ENCODE data around the gene TRIP13. TPM values are rescaled to one million over a fixed set of nuclear protein-coding genes. Genes with fewer than 3 reads are reported as not detected.

TRIP13 gene
- total RNA-seq, 1 experiment from 2014 or later: 42.6 TPM

DNA sequence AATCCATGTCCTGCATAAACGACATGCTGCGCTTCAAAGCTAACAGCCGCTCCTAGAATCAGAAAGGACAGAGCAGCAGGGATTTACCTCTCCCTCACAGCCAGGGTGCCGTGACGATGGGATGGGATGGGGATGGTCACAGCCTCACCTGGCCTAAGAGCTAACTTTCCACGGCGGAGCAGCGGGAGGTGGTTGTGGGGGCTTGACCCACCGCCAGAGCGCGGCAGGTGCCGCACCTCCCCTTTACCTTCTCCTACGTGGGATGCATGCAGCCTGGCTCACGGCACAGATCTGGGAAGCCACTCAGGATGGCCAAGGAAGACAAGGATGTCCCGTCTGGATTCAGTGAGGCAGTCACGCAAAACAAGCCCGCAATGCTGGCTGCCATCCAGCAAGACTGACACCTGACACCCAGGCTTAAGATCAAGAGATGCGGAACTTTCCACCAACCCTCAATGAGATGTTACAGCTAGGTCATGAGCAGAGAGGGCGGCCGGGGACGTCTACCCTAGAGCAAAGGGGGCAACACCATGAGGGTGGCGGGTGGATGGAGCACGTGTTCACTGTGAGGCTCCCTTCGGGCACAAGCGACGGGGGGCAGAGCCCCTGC, 5.9 kb upstream of the TRIP13 start:
- Histone ChIP-seq H4K5ac (ENCODE audit: insufficient read length, low read depth, low read length) (no peak overlapping the region), H4K91ac (ENCODE audit: insufficient read length, low read depth, low read length) (no peak overlapping the region), H3K4me1 (ENCODE audit: insufficient read depth, low read length) (no peaks in the 10 kb centered on the region), H3K23me2 (ENCODE audit: insufficient read length, low read depth, low read length, poor library complexity, severe bottlenecking) (peaks cover 2% of the 10 kb centered on the region), H2BK5ac (ENCODE audit: insufficient read length, low read length) (no peak overlapping the region), H3K56ac (ENCODE audit: insufficient read length, low read depth, low read length) (no peak overlapping the region), H2BK120ac (ENCODE audit: low read depth, low read length, poor library complexity, severe bottlenecking) (no peak overlapping the region), H3T11ph (ENCODE audit: low read length) (no peak overlapping the region), H3K23ac (ENCODE audit: insufficient read length, low read depth, low read length) (no peak overlapping the region), H2AK5ac (ENCODE audit: insufficient read length, low read length) (no peak overlapping the region), H3K27me3 (ENCODE audit: insufficient read depth, low read length) (no peaks in the 10 kb centered on the region), H3K79me2 (ENCODE audit: insufficient read depth, low read length) (peaks cover 26% of the 10 kb centered on the region; the same call in 1 of the 2 replicates), H3K9me3 (ENCODE audit: control insufficient read depth, low read depth, low read length) (no peaks in the 10 kb centered on the region), H3K14ac (ENCODE audit: insufficient read depth, low read length) (no peak overlapping the region), H2AFZ (ENCODE audit: low read length) (no peak overlapping the region), H4K8ac (replicated peaks; ENCODE audit: insufficient read length, low read depth, low read length) (no peak overlapping the region), H3K79me1 (ENCODE audit: insufficient read depth, low read depth, low read length, poor library complexity, severe bottlenecking) (peaks cover 10% of the 10 kb centered on the region), H3K18ac (ENCODE audit: insufficient read length, low read depth, low read length) (no peak overlapping the region), H3K4ac (ENCODE audit: low read depth, low read length) (no peak overlapping the region), H4K20me1 (ENCODE audit: control insufficient read depth, insufficient read depth, insufficient read length) (peaks cover 5% of the 10 kb centered on the region), H3K9ac (ENCODE audit: extremely low read depth, insufficient read length, low read length) (no peak overlapping the region), H2BK15ac (ENCODE audit: low read depth, low read length) (no peak overlapping the region), H3K27ac (ENCODE audit: insufficient read length, low read depth, low read length) (no peak overlapping the region), H2BK12ac (ENCODE audit: insufficient read length, low read depth, low read length) (no peak overlapping the region), H2BK20ac (ENCODE audit: low read depth, low read length, poor library complexity, severe bottlenecking) (no peak overlapping the region), H3K4me2 (ENCODE audit: insufficient read depth, insufficient read length, low read length) (no peak overlapping the region)
- Mint-ChIP-seq H3K27me3 (ENCODE audit: low read depth) (no peaks in the 10 kb centered on the region), H3K9me3 (no peaks in the 10 kb centered on the region; a peak in 2 of 5 replicates), H3K4me1 (peaks cover 8 to 9% of the 10 kb centered on the region in 2 experiments), H3K27ac (no peak overlapping the region), H3K4me3 (no peak overlapping the region), H3K36me3 (ENCODE audit: insufficient read depth in 1 of 3, low read depth in 3 of 3) (peaks cover 84 to 100% (median 99%) of the 10 kb centered on the region in 3 experiments)
- TF ChIP-seq, protein P1, sequence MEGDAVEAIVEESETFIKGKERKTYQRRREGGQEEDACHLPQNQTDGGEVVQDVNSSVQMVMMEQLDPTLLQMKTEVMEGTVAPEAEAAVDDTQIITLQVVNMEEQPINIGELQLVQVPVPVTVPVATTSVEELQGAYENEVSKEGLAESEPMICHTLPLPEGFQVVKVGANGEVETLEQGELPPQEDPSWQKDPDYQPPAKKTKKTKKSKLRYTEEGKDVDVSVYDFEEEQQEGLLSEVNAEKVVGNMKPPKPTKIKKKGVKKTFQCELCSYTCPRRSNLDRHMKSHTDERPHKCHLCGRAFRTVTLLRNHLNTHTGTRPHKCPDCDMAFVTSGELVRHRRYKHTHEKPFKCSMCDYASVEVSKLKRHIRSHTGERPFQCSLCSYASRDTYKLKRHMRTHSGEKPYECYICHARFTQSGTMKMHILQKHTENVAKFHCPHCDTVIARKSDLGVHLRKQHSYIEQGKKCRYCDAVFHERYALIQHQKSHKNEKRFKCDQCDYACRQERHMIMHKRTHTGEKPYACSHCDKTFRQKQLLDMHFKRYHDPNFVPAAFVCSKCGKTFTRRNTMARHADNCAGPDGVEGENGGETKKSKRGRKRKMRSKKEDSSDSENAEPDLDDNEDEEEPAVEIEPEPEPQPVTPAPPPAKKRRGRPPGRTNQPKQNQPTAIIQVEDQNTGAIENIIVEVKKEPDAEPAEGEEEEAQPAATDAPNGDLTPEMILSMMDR (conservative IDR thresholded peaks at IDR 0.05): no peak
- no peak for DNase-seq
- no CpG with 5 or more reads among the region's 26 CpGs for WGBS (ENCODE audit: extremely low coverage, insufficient read length, low lambda C conversion rate)

All from H9 (cell line).